Pancreas (tissue), 10 donors: ENCODE results near the gene PFDN1. TPM values are rescaled to one million over a fixed set of nuclear protein-coding genes. Genes with fewer than 3 reads are reported as not detected.

ENCODE experiments used
- ATAC-seq, 4 donors: fragments of 200-7000 bp; cut with Tn5 transposase; one replicate each; pipeline versions ENCODE4 v1.8.0 to v1.9.1; 2020; ENCODE audit warnings: mild to moderate bottlenecking in 4 of 4, moderate library complexity in 4 of 4
- DNase-seq, 6 donors: peaks; one replicate each; pipeline ENCODE4 v3.0.0-alpha.2; 2020
- FAIRE-seq: peaks from 2 replicates; lab custom pipeline; 2012; peaks lifted over from hg19 to GRCh38; lab: Jason Lieb, UNC
- H3K27ac ChIP-seq, 4 donors: fragments of 200-600 bp; sonication (generic); 1 replicate in 3 of 4; 2 replicates in 1 of 4; pipeline versions ENCODE4 v1.5.0 to v1.8.0; 2020
- H3K27me3 ChIP-seq, 4 donors: fragments of 200-600 bp; one replicate each; pipeline ENCODE4 v1.8.0; 2021
- H3K36me3 ChIP-seq, 3 donors: fragments of 200-600 bp; sonication (generic) in 1 of 3; one replicate each; pipeline versions ENCODE4 v1.5.0 to v1.8.0; 2020 to 2021
- H3K4me1 ChIP-seq, 3 donors: fragments of 200-600 bp; one replicate each; pipeline ENCODE4 v1.8.0; 2021
- H3K4me3 ChIP-seq, 4 donors: fragments of 200-600 bp; sonication (generic) in 2 of 4; one replicate each; pipeline versions ENCODE4 v1.5.0 to v1.8.0; 2020 to 2021
- H3K9me3 ChIP-seq, 4 donors: fragments of 200-600 bp; one replicate each; pipeline ENCODE4 v1.8.0; 2021
- CTCF ChIP-seq, 4 donors: fragments of 200-600 bp; sonication (generic) in 3 of 4; IDR thresholded peaks; one replicate each; pipeline versions ENCODE4 v1.5.0 to v1.8.0; 2021; ENCODE audit warnings: antibody characterized with exemption in 4 of 4
- WGBS, 2 donors: extraction: QIAGEN DNeasy Blood & Tissue Kit; methylation state at CpG; one replicate each; pipeline ENCODE4 v1.1.7; 2013; 5-methylcytosine and 5-hydroxymethylcytosine counted together
- intact Hi-C, 3 donors: fragments of 100-400 bp; cut with DNase I; formaldehyde crosslinking; loops; one replicate each; pipeline versions ENCODE4 v1.11.1 to v1.14.2; 2022
- polyA plus RNA-seq, 2 donors: library from polyadenylated mRNA; stranded (reverse); fragments of 200-250 nt; gene quantifications; one replicate each; pipeline ENCODE4 v1.2.3, GENCODE V29; 2013
- total RNA-seq, 6 donors: library from RNA; stranded (reverse); fragmentation: NEBNext Ultra II Directional in 4 of 6; extraction: Animal tissue kit (Norgen Biotek cat#: 25700) in 4 of 6; gene quantifications; one replicate each; pipeline versions ENCODE4 v1.2.1 to v1.2.4, GENCODE V29; 2021 to 2023
- donor health status: healthy with polysubstance abuse.
- donor health status: DM: no; HTN: no; CAD: no; lungs with moderate emphysema.
- donor health status: DM: no; HTN: no; CAD: no.
- donor health status: control.
- donor health status: control.
- donor health status: Bipolar disorder and iron deficiency.
- donor health status: DM: yes; HTN: yes; CAD: no.
- donor health status: DM: no; HTN: no; CAD: no.
- donor health status: DM: no; HTN: no; CAD: no.
- donor health status: DM: yes; HTN: yes; CAD: no.

PFDN1 gene
- total and polyA plus RNA-seq, 8 donors: 10.5 to 43.9 (median 17.5) TPM

GRCh38 chr5:140235791-140236551 is 66.9 kb downstream of the PFDN1 start:
- FAIRE-seq: no peak
- Histone ChIP-seq H3K36me3 (no peaks in the 10 kb centered on the region), H3K9me3 (no peaks in the 10 kb centered on the region), H3K27ac (no peak overlapping the region), H3K4me3 (no peak overlapping the region), H3K4me1 (peaks cover 3 to 10% (median 4%) of the 10 kb centered on the region in 3 donors), H3K27me3 (no peaks in the 10 kb centered on the region)
- intact Hi-C loops: loop anchor here in 1 of 3 donors (10.0 kb wide), 1 partner anchor 129 kb away; the partner anchor contains the start of gene SLC4A9
- no peak for ATAC-seq
- WGBS, 2 donors: 81 to 94% methylated on average over 11 of the region's 11 CpGs
- DNase-seq: no peak
- no peak for TF ChIP-seq CTCF (IDR thresholded peaks at IDR 0.05)

DNA sequence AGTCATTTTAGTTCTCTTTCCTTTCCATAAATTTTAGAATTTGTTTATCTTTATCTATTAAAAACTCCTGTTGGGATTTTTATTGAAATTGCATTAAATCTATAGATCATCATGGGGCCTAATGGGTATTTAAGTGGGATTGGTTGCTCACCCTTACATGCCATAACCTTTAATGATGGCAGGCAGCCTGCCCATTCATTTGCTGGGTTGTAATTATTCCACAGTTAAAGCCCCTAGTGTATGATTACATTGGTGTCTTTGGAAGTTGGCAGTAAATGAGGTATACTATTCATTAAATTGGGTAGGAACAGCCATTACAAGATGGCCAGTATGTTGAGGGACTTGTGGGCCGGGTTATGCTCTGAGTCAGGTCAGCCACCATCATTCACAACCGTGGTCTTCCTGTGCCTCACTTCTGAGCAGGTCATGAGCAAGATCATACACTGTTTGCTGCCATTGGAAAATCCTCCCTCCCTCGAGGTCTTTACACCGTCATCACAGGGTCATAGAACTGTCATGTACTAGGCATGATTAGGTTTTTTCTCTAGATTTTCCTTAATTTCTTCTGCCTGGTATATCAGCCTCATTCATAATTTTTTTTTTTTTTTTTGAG is 68.4 kb downstream of the PFDN1 start:
- Histone ChIP-seq H3K27ac (no peak overlapping the region), H3K36me3 (no peaks in the 10 kb centered on the region), H3K27me3 (no peaks in the 10 kb centered on the region), H3K4me3 (no peak overlapping the region), H3K9me3 (no peaks in the 10 kb centered on the region), H3K4me1 (no peaks in the 10 kb centered on the region)
- no peak for FAIRE-seq
- intact Hi-C loops: loop anchor here in 1 of 3 donors (10.0 kb wide), 1 partner anchor 130 kb away; the partner anchor contains the start of gene SLC4A9
- WGBS, 2 donors: 95 to 96% methylated on average over 4 of the region's 4 CpGs
- DNase-seq: no peak
- no peak for TF ChIP-seq CTCF (IDR thresholded peaks at IDR 0.05)
- no peak for ATAC-seq

DNA sequence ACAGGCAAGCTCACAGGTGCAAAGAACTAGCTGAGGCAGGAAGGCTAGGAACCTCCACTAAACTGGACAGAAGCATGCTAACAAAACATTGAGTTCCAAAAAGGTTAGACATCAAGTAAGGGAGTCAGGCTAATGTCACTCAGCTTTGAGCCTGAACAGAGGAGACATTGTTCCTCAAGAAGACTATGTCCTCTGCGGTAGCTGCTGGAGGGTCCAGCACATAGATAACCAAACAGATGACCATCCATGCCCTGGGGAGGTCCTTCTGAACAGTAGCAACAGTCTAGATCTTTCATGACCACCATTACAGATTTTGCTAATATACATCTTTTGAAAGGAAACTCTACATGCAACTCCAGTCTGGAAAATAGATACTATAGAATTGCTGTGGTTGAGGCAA is 70.2 kb downstream of the PFDN1 start:
- ATAC-seq (no peak), DNase-seq (no peak), FAIRE-seq (no peak)
- WGBS, 2 donors: 69 to 95% methylated on average over 1 of the region's 1 CpG
- intact Hi-C loops: loop anchor here in 1 of 3 donors (10.0 kb wide), 1 partner anchor 132 kb away; the partner anchor contains the start of gene SLC4A9
- Histone ChIP-seq H3K9me3 (no peaks in the 10 kb centered on the region), H3K4me1 (no peaks in the 10 kb centered on the region), H3K27me3 (no peaks in the 10 kb centered on the region), H3K4me3 (no peak overlapping the region), H3K36me3 (no peaks in the 10 kb centered on the region), H3K27ac (no peak overlapping the region)
- TF ChIP-seq CTCF (IDR thresholded peaks at IDR 0.05): no peak

DNA sequence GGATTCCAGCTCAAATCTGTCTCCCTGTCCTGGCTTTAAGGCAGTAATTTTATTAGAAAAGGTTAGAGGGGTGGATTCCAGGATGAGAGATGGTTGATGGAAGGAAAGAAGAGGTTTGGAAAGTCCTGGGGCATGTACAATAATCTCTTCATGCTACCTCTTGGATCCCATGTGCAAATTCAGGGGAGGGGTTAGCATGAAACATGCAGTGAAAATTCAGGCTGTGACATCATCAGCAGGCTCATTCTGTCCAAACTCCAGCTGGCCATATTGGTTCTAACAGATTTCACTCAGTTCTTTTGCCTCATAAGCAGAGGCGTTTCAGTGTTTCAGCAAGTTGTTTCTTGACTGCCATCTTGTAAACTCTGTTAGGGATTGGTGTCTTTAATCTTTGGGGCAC is 72.5 kb downstream of the PFDN1 start:
- no peak for ATAC-seq
- Histone ChIP-seq H3K36me3 (no peaks in the 10 kb centered on the region), H3K4me3 (no peak overlapping the region), H3K9me3 (no peaks in the 10 kb centered on the region), H3K27ac (no peak overlapping the region), H3K27me3 (no peaks in the 10 kb centered on the region), H3K4me1 (no peaks in the 10 kb centered on the region)
- intact Hi-C loops: loop anchor here in 1 of 3 donors (10.0 kb wide), 1 partner anchor 134 kb away; the partner anchor contains the start of gene SLC4A9
- TF ChIP-seq CTCF (IDR thresholded peaks at IDR 0.05): no peak
- 97 to 99% methylated on average over 1 of the region's 1 CpG for WGBS, 2 donors
- no peak for FAIRE-seq
- DNase-seq: no peak
